ENCODE results near the gene XAB2. TPM values are rescaled to one million over a fixed set of nuclear protein-coding genes. Genes with fewer than 3 reads are reported as not detected.

XAB2 gene
- total RNA-seq, 1 experiment from 2014 or later: 38.5 TPM

DNA sequence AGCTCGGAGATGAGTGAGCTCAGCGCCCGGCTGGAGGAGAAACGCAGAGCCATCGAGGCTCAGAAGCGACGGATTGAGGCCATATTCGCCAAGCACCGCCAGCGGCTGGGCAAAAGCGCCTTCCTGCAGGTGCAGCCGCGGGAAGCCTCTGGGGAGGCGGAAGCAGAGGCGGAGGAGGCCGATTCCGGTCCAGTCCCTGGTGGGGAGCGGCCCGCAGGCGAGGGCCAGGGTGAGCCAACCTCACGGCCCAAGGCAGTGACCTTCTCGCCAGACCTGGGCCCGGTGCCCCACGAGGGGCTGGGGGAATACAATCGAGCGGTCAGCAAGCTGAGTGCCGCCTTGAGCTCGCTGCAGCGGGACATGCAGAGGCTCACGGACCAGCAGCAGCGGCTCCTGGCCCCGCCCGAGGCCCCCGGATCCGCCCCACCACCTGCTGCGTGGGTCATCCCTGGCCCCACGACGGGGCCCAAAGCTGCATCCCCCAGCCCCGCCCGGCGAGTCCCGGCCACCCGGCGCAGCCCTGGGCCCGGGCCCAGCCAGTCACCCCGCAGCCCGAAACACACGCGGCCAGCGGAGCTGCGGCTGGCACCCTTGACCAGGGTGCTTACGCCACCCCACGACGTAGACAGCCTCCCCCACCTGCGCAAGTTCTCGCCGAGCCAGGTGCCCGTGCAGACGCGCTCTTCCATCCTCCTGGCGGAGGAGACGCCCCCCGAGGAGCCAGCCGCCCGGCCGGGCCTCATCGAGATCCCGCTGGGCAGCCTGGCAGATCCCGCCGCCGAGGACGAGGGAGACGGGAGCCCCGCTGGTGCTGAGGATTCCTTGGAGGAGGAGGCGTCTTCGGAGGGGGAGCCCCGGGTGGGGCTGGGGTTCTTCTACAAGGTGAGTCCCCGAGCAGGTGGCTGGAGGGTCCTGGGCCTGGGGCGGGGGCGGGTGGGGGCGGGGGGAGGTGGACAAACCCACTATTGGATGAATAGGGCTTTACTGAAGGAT lies 16.8 kb downstream of the XAB2 start:
- no peak for DNase-seq (ENCODE audit: low read depth)

DNA sequence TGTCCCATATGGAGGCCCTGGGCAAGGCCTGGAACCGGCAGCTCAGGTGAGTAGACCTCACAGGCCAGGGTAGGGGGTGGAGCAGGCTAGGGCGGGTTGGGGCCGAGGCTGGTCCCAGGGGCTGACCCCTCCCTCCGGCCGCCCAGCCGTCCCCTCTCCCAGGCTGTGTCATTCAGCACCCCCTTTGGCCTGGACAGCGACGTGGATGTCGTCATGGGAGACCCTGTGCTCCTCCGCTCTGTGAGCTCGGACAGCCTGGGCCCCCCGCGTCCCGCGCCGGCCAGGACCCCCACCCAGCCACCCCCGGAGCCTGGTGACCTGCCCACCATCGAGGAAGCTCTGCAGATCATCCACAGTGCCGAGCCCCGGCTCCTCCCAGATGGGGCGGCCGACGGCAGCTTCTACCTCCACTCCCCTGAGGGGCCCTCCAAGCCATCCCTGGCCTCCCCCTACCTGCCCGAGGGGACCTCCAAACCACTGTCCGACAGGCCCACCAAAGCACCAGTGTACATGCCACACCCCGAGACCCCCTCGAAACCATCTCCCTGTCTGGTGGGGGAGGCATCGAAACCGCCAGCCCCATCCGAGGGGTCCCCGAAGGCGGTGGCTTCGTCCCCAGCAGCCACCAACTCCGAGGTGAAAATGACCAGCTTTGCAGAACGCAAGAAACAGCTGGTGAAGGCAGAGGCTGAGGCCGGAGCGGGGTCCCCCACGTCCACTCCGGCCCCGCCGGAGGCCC lies 17.6 kb downstream of the XAB2 start:
- DNase-seq (ENCODE audit: low read depth): no peak

DNA sequence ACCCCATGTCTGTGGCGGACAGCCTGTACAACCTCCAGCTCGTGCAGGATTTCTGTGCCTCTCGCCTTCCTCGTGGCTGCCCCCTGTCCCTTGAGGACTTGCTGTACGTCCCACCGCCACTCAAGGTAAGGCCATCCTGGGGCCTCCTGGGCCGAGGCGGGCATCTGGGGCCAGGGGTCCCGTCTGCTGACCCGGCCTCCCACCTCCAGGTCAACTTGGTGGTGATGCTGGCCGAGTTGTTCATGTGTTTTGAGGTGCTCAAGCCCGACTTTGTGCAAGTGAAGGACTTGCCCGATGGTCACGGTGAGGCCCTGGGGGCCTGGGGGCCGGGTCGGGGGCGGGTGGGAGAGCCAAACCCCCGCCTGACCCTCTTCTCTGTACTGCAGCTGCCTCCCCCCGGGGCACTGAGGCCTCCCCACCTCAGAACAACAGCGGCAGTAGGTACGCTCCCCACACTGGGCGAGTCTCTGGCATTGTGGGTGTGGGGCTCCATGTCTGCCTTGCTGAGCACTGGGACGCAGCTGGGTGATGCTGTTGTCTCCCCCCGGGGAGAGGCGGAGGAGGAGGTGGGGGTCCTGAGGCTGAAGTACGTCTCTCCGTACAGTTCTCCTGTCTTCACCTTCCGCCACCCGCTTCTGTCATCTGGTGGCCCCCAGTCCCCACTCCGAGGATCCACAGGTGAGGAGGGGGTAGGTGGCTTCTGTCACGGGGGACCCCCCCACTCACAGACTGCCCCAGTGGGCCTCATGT lies 18.7 kb downstream of the XAB2 start:
- no peak for DNase-seq (ENCODE audit: low read depth)

DNA sequence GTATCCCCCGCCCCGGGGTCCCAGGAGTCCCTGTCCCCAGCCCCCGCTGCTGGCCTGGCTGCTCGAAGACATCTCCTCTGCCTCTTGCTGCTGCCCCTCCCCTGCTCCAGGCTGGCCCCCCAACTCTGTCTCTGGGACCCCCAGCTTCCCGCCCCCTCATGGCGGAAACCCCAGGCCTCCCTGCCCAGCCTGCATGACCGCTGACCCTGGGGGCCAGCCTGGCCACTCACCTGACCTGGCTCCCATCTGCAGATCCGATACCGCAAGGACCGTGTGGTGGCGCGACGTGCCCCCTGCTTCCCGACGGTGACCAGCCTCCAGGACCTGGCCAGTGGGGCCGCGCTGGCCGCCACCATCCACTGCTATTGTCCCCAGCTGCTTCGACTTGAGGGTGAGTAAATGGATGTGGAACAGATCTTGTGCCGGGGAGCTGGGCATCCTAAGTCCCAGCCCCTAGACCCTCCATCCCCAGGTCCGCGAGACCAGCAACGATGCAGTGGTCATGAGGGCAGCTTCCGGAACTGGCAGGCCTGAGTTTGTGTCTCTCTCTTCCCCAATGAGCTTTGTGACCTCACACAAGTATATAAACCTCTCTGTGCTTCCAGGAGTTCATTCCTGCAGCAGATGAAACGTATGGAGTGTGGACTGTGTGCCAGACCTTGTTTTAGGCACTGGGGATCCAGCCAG lies 21.3 kb downstream of the XAB2 start:
- DNase-seq (ENCODE audit: low read depth): no peak

DNA sequence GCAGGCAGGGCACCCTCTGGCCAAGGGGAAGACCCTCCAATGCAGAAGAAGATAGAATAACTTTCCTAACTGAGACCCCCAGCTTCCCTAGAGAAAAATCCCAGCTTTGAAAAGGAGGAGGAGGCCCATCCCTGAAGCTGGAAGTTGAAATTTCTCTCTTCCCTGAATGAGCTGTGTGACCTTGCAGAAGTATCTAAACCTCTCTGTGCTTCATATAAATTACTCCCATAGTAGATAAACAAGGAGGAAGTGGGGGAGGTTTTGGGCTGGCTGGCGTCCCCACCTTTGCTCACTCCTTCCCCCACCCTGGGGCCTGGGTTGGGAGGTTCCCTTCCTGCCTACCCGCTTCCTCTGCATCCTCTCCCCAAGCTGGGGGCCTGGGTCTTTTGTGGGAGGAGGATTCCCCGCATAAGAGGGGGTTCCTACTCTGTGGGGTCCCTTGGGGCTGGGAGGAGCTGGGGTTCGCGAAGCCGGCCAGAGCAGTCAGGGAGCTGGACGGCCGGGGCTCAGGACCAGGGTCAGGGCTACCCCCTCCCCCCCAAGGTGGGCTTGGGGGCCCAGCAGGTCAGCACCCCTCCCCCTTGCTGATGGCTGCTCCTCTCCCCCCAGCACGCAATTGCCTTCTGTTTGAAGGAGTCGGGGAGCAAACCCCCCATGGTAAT lies 22.0 kb downstream of the XAB2 start:
- no peak for DNase-seq (ENCODE audit: low read depth)

DNA sequence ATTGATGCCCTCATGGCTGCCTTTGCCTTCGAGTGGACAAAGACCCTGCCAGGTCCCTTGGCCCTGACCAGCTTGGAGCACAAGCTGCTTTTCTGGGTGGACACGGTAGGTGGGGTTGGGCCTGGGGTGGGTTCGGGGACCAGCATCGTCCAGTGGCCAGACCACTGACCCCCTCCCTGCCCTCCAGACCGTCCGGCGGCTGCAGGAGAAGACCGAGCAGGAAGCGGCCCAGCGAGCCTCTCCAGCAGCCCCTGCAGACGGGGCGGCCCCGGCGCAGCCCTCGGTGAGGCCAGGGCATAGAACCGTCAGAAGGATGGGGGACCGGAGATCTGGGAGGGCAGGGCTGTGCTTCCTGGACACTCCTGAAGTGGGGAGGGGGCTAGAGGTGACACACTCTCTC lies 23.1 kb downstream of the XAB2 start:
- DNase-seq (ENCODE audit: low read depth): no peak

DNA sequence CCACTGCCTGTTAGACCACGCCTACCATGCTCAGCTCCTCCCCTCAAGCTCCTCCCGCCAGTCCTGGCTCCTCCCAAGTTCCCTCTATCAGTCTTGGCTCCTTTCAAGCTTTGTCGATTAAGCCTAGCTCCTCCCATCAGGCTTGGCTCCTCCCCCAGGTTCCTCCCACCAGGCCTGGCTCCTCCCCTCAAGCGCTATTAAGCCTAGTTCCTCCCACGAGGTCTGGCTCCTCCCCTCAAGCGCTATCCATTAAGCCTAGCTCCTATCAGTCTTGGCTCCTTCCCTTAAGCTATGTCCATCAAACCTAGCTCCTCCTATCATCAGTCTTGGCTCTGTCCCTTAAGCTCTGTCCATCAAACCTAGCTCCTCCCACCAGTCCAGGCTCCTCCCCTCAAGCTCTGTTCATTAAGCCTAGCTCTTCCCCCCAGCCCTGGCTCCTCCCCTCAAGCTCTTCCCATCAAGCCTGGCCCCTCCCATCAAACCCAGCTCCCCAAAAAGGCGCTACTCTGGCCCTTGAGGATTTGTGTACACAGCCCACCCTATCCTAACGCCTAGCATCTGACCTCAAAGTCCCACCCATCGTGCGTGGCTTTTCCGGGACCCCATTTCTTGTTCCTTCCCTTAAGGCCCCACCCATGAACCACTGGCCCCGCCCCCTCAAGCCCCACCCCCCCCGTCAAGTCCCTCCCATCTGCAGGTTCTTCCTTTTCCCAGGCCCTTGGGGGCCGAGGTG lies 23.7 kb downstream of the XAB2 start:
- peak; percentile 47 for DNase-seq (ENCODE audit: low read depth)

DNA sequence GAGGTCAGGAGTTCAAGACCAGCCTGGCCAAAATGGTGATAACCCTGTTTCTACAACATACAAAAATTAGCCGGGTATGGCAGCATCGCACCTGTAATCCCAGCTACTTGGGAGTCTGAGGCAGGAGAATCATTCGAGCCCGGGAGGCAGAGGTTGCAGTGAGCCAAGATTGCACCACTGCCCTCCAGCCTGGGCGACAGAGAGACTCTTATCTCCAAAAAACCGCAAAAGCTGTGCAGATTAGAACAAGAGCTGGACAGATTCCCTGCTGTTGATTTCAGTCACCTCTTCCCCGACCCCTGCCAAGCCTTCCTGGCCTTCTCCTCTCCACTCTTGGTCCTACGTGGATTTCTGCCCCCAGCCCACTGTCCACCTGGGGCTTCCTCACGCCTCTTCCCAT lies 25.4 kb downstream of the XAB2 start:
- no peak for DNase-seq (ENCODE audit: low read depth)

DNA sequence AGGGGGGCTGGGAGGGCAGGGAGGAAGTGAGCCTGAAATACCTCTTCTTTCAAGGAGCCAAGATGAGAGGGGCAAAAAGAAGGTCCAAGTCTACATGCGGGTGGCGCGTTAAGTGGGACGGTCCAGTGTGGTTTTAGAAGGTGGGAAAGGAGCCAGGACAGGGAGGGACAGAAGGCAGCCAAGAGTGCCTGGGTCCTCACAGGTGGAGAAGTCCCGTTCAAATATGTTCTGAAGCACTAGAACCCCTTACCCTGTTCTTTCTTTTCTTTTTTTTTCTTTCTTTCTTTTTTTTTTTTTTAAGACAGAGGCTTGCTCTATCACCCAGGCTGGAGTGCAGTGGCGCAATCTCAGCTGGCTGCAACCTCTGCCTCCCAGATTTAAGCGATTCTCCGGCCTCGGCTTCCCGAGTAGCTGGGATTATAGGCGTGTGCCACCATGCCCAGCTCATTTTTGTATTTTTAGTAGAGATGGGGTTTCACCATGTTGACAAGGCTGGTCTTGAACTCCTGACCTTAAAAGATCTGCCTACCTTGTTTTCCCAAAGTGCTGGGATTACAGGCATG lies 26.3 kb downstream of the XAB2 start:
- DNase-seq (ENCODE audit: low read depth): no peak

DNA sequence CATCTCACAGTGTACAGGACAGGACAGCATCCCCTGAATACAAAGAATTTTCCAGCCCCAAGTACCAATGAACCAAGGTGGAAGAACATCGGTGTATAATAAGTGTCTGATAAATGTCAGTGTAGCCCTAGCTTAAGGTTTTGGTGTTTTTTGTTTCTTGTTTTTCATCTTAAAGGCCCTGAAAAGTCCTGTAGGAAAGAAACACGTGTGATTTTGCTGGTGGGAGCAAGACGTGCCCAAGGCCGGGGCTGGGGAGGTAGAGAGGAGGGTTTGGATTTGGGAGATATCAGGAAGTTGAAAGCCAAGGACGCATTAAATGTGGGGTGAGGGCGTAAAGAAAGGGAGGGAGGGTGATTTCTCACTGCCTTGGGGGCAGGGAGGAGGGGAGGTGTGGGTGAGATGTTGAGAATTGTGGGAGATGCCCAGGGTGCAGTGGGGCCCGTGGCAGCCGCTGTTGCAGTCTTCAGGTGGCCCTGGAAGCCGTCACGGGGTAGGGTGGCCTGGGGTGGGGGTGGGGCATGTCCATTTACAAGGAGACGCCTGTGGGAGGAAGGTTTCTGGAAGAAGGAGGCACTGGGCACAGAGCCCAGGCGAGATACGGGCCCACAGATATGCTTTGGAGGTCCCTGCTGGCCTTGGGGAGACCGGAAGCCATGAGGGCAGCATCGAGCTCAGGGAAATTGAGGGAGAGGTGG lies 27.0 kb downstream of the XAB2 start:
- no peak for DNase-seq (ENCODE audit: low read depth)

DNA sequence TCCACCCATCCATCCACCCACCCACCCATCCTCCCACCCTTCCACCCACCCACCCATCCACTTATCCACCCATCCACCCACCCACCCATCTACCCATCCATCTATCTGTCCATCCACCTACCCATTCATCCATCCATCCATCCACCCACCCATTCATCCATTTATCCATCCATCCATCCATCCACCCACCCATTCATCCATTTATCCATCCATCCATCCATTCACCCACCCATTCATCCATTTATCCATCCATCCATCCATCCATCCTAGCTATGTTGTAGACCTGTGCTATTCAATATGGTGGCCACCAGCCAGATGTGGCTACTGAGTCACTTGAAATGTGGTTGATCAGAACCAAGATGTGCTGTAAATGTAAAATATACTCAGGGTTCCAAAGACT lies 28.6 kb downstream of the XAB2 start:
- no peak for DNase-seq (ENCODE audit: low read depth)

DNA sequence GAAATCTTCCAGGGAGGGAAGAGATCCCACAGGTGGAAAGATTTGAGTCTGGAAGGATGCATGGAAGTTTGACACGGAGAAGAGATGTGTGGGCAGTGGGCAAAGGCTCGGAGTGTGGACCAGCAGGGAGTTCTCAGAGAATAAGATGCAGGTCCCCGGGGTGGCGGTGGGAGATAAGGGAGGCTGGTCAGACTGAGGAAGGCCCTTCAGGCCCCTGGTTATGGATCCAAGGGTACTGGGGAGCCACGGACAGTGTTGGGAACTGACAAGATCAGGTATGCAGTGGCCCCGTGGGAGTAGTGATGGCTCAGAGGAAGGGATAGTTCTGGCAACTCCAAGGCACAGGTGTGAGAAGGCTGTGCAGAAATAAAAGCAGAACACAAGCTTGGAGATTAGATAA lies 31.2 kb downstream of the XAB2 start:
- no peak for DNase-seq (ENCODE audit: low read depth)

DNA sequence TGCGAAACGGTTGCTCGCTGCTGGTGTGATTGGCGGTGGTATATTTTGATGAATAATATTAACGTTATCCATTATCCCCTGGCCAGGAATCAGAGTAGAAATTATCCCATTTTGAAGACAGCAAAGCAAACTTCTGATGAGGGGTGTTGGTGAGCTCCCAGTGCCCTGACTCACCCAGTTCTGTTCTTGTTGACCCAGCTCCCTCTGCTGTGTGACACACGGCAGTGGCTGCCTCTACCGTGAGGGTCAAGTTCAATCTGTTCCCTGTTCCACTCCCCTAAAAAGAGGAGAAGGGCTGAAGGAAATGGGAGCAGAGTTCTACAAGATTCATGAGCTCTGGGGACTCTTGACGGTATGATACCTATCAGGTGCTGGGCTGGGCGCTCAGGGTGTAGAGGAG lies 31.7 kb downstream of the XAB2 start:
- DNase-seq (ENCODE audit: low read depth): no peak

DNA sequence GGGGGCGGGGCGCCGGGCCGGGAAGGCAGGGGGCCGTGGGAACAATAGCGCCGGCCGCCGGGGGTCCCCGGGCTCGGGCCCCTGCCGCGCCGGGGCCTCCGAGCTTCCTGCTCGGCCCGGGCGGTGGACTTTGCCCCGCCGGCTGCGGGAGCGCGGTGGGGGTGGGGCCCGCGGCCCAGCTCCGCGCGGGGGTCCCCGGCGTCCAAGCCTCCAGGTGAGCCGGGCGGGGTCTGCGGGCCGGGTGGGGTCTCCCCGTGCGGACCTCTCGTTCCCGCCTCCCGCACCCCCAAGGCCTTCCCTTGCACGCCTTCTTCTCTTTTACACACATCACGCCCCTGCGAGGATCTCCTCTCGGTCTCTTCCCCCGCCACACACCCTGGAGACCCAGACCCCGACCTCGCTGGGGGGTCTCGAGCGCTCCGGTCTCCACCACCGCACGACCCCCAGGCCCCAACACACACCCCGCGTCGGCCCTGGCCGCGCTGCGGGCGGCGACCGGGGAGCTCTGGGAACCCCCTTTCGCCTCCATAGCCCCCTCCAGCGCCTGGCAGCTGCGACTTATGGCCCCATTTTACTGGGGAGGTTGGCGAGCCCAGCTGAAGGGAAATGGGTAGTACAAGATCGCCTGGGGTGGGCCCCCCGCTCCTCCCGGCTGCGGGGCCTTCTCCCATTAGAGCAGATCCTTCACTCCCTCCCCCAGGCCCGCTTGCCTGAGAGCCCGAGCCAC lies 33.0 kb downstream of the XAB2 start:
- no peak for DNase-seq (ENCODE audit: low read depth)

DNA sequence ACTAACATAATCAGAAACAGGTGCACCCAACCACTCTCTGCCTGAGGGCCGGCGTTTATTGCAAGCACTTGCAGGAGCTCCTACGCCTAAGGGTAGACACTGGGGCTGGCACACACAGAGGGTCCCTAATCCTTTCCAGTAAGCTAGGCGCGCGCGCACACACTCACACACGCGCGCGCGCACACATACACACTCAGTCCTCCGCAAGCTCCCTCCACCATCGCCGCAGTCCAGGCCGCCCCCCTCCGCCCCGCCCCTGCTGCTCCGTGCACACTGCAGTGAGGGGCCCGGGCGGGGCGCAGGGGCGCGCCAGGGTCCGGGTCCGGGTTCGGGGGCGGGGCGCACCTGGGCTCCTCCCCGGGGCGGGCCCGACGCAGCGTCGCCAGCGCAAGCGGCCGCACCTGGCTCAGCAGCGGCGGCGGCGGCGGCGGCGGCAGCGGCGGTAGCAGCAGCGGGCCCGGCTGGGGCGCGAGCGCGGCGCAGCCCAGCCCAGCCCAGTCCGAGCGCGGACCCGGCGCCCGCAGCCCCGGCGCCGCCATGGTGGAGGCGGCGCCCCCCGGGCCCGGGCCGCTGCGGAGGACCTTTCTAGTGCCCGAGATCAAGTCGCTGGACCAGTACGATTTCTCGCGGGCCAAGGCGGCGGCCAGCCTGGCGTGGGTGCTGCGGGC lies 33.7 kb downstream of the XAB2 start, which contains the start of gene CAMSAP3:
Gene CAMSAP3 (plus strand): TSS at position 398 of the 668 bp plus-strand sequence. CDS start 140 bp downstream, at position 538.
- no peak for DNase-seq (ENCODE audit: low read depth)

DNA sequence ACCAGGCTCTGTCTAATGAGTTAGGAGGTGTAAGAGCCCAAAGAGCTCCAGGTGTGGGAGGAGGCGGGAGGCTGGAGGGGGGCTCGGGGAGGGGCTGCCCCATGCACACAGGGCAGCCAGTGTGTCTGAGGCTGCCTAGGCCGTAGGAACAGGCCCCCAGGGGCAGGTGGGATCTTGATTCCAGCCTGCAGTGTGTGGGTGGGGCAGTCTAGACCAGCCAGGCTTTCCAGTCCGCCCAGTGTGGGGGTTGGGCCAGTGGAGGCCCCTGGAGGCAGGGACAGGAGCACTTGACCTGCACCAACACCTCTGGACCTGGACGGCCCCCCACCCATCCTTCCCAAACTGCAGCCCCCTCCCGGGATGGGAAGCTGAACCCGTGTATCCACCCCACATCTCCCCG lies 39.1 kb downstream of the XAB2 start:
- no peak for DNase-seq (ENCODE audit: low read depth)

DNA sequence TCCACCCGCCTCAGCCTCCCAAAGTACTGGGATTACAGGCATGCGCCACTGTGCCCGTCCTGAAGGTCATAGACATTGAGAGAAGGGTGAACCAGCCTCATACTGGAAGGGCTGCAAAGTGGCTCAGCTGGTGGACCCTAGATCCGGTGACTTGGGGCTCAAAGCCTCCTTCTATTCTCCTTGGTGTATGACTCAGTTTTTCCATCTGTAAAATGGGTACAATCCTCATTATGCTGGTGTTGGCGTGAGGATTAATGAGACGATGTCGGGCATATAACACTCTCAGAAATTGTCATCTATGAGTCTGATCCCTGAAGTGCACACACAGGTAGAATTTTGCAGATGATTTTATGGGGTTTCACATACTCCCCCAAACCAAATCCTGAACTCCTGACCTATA lies 39.5 kb downstream of the XAB2 start:
- DNase-seq (ENCODE audit: low read depth): no peak

DNA sequence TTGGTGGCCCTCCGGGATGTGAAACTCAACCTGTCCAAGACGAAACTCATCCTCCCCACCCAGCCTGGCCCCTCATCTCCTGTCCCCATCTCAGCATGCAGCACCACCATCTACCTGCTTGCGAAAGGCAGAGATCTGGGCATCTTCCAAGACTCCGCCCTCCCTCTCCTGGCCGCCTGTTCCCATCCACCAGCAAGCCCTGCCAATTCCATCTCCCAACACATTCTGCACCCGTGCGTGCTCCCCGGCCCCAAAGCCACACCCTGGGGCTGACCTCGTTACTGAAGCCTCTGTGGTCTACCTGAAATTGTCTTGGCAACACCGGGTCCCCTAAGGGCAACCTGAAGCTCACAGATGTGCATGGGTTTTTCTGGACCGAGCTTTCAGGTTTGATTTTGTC lies 46.9 kb downstream of the XAB2 start:
- DNase-seq (ENCODE audit: low read depth): no peak

Measured in M059J (cell line).